Jurkat, Clone E6-1 (cell line): Measurements from ENCODE around the gene LRRD1.

Source experiments
- DNase-seq: peaks from one replicate; pipeline ENCODE4 v3.0.0-alpha.2; 2011; ENCODE audit warnings: low read depth, low spot score
- H3K4me3 ChIP-seq: 2 replicates; pipeline ENCODE4 v1.5.1; 2011; ENCODE audit warnings: mild to moderate bottlenecking, low read length, control low read depth, moderate library complexity

LRRD1 gene

GRCh38 chr7:92100534-92100933, 78.4 kb downstream of the LRRD1 start:
- no peak for DNase-seq
- no peak overlapping the region for H3K4me3 ChIP-seq

- no peak for DNase-seq
- H3K4me3 ChIP-seq, result no peak overlapping the region
Measured at GRCh38 chr7:92095380-92095779, 83.6 kb downstream of the LRRD1 start.
